ENCODE data around the gene ERBB4.

The ERBB4 gene

GRCh38 chr2:211854832-211855231, 683.8 kb downstream of the ERBB4 start:
- Histone ChIP-seq H3K4me2 (ENCODE audit: low read depth, low read length, poor library complexity, severe bottlenecking) (no peak overlapping the region), H2AFZ (ENCODE audit: low read length) (no peak overlapping the region), H3K9me3 (ENCODE audit: insufficient read depth, low read depth, low read length) (no peaks in the 10 kb centered on the region), H3K9me2 (replicated peaks; ENCODE audit: low read depth, low read length) (no peaks in the 10 kb centered on the region), H3K27me3 (ENCODE audit: insufficient read depth, low read length, poor library complexity, severe bottlenecking) (no peaks in the 10 kb centered on the region), H3K36me3 (ENCODE audit: insufficient read depth, low read length) (no peaks in the 10 kb centered on the region), H3K79me2 (ENCODE audit: insufficient read depth, low read length) (no peaks in the 10 kb centered on the region), H3K4me1 (ENCODE audit: insufficient read depth, low read length, poor library complexity, severe bottlenecking) (no peaks in the 10 kb centered on the region), H3F3A (ENCODE audit: low read depth) (no peaks in the 10 kb centered on the region), H4K20me1 (ENCODE audit: insufficient read depth, low read length, poor library complexity, severe bottlenecking) (no peaks in the 10 kb centered on the region), H3K9ac (ENCODE audit: low read depth, low read length, poor library complexity, severe bottlenecking) (no peak overlapping the region), H3K4me3 (ENCODE audit: low read length, poor library complexity, severe bottlenecking) (no peak overlapping the region)
- TF ChIP-seq EZH2phosphoT487 (IDR thresholded peaks at IDR 0.05; ENCODE audit: borderline replicate concordance): no peak
- TF ChIP-seq, protein P1, sequence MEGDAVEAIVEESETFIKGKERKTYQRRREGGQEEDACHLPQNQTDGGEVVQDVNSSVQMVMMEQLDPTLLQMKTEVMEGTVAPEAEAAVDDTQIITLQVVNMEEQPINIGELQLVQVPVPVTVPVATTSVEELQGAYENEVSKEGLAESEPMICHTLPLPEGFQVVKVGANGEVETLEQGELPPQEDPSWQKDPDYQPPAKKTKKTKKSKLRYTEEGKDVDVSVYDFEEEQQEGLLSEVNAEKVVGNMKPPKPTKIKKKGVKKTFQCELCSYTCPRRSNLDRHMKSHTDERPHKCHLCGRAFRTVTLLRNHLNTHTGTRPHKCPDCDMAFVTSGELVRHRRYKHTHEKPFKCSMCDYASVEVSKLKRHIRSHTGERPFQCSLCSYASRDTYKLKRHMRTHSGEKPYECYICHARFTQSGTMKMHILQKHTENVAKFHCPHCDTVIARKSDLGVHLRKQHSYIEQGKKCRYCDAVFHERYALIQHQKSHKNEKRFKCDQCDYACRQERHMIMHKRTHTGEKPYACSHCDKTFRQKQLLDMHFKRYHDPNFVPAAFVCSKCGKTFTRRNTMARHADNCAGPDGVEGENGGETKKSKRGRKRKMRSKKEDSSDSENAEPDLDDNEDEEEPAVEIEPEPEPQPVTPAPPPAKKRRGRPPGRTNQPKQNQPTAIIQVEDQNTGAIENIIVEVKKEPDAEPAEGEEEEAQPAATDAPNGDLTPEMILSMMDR (conservative IDR thresholded peaks at IDR 0.05; ENCODE audit: low read length): peak; percentile 37; the same call in 1 of the 2 replicates

- Histone ChIP-seq H3K4me1 (ENCODE audit: insufficient read depth, low read length, poor library complexity, severe bottlenecking) (no peaks in the 10 kb centered on the region), H3K9ac (ENCODE audit: low read depth, low read length, poor library complexity, severe bottlenecking) (no peak overlapping the region), H3K9me3 (ENCODE audit: insufficient read depth, low read depth, low read length) (no peaks in the 10 kb centered on the region), H3K4me3 (ENCODE audit: low read length, poor library complexity, severe bottlenecking) (no peak overlapping the region), H2AFZ (ENCODE audit: low read length) (no peak overlapping the region), H3K36me3 (ENCODE audit: insufficient read depth, low read length) (no peaks in the 10 kb centered on the region), H4K20me1 (ENCODE audit: insufficient read depth, low read length, poor library complexity, severe bottlenecking) (no peaks in the 10 kb centered on the region), H3K4me2 (ENCODE audit: low read depth, low read length, poor library complexity, severe bottlenecking) (no peak overlapping the region), H3F3A (ENCODE audit: low read depth) (no peaks in the 10 kb centered on the region), H3K79me2 (ENCODE audit: insufficient read depth, low read length) (no peaks in the 10 kb centered on the region), H3K27me3 (ENCODE audit: insufficient read depth, low read length, poor library complexity, severe bottlenecking) (no peaks in the 10 kb centered on the region), H3K9me2 (replicated peaks; ENCODE audit: low read depth, low read length) (no peaks in the 10 kb centered on the region)
- no peak for TF ChIP-seq EZH2phosphoT487 (IDR thresholded peaks at IDR 0.05; ENCODE audit: borderline replicate concordance)
- TF ChIP-seq, protein P1 (conservative IDR thresholded peaks at IDR 0.05; ENCODE audit: low read length): no peak
Measured at GRCh38 chr2:211846714-211847113, 691.9 kb downstream of the ERBB4 start.

DNA sequence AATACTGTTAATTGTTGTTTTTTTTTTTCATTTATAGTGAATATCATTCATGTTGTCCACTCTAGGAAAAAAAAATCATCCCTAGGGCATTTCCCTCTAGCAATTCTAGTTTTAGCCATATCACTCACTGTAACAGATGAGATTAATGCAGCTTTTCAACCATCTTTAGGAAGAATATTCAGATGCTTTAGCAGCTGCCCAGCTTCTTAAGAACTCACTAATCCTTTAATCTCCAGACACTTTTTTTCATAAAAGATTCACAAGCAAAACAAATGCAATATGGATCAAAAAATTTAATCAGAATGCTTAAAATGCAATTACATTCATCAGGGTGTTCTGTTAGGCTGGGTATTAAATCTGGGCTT, 692.6 kb downstream of the ERBB4 start:
- Histone ChIP-seq H3K4me1 (ENCODE audit: insufficient read depth, low read length, poor library complexity, severe bottlenecking) (no peaks in the 10 kb centered on the region), H3K9me3 (ENCODE audit: insufficient read depth, low read depth, low read length) (no peaks in the 10 kb centered on the region), H3K27me3 (ENCODE audit: insufficient read depth, low read length, poor library complexity, severe bottlenecking) (no peaks in the 10 kb centered on the region), H3K4me2 (ENCODE audit: low read depth, low read length, poor library complexity, severe bottlenecking) (no peak overlapping the region), H4K20me1 (ENCODE audit: insufficient read depth, low read length, poor library complexity, severe bottlenecking) (no peaks in the 10 kb centered on the region), H3F3A (ENCODE audit: low read depth) (no peaks in the 10 kb centered on the region), H2AFZ (ENCODE audit: low read length) (no peak overlapping the region), H3K9me2 (replicated peaks; ENCODE audit: low read depth, low read length) (no peaks in the 10 kb centered on the region), H3K4me3 (ENCODE audit: low read length, poor library complexity, severe bottlenecking) (no peak overlapping the region), H3K9ac (ENCODE audit: low read depth, low read length, poor library complexity, severe bottlenecking) (no peak overlapping the region), H3K79me2 (ENCODE audit: insufficient read depth, low read length) (no peaks in the 10 kb centered on the region), H3K36me3 (ENCODE audit: insufficient read depth, low read length) (no peaks in the 10 kb centered on the region)
- no peak for TF ChIP-seq EZH2phosphoT487 (IDR thresholded peaks at IDR 0.05; ENCODE audit: borderline replicate concordance)
- TF ChIP-seq, protein P1 (conservative IDR thresholded peaks at IDR 0.05; ENCODE audit: low read length): no peak
